GM13976 (cell line): ENCODE measurements around the gene ST8SIA6.

Experiments
- DNase-seq: peaks from one replicate; pipeline ENCODE4 v3.0.0; 2012; ENCODE audit warnings: low spot score
- in situ Hi-C: fragments of 300-500 bp; cut with MboI; formaldehyde crosslinking; loops from one replicate; pipeline ENCODE4 v1.12.0; 2022; ENCODE audit warnings: low sequenced_read_pairs, mixed read lengths, inconsistent platforms; ENCODE audit not compliant: unreplicated experiment
- TF ChIP-seq, protein P1 (sequence below): IDR thresholded peaks from 2 replicates; pipeline ENCODE4 v1.5.1; 2012; ENCODE audit warnings: borderline replicate concordance, mild to moderate bottlenecking; ENCODE audit not compliant: insufficient read depth; ENCODE audit errors: extremely low read depth, missing control alignments, control extremely low read depth

Gene ST8SIA6

GRCh38 chr10:17457083-17457482, 2.7 kb upstream of the ST8SIA6 start:
- no peak for DNase-seq
- TF ChIP-seq, protein P1, sequence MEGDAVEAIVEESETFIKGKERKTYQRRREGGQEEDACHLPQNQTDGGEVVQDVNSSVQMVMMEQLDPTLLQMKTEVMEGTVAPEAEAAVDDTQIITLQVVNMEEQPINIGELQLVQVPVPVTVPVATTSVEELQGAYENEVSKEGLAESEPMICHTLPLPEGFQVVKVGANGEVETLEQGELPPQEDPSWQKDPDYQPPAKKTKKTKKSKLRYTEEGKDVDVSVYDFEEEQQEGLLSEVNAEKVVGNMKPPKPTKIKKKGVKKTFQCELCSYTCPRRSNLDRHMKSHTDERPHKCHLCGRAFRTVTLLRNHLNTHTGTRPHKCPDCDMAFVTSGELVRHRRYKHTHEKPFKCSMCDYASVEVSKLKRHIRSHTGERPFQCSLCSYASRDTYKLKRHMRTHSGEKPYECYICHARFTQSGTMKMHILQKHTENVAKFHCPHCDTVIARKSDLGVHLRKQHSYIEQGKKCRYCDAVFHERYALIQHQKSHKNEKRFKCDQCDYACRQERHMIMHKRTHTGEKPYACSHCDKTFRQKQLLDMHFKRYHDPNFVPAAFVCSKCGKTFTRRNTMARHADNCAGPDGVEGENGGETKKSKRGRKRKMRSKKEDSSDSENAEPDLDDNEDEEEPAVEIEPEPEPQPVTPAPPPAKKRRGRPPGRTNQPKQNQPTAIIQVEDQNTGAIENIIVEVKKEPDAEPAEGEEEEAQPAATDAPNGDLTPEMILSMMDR: no peak
- in situ Hi-C loops: no loop called here

DNA sequence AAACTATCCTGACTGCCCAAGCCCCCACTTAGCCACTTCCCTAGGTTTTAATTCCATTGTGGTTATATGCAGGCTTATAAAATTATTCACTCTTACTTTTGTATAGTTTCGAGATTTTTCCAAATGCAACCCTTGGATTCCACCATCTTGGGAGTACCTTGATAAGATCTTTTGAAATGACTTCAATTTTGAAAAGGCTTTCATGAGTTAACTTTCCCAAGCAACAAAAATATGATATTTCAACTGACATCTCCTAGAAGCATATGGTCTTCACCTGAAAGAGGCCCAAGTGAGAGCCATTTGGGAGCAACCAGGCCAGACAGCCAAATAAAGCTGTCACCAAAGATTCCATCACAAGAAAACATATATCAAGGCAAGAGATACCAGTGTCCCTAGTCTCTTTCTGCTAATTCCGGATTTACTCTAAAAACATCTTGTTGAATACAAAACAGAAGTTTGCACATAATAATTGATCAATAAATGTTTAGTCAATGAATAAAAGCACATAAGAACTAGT, 1.7 kb upstream of the ST8SIA6 start:
- TF ChIP-seq, protein P1: no peak
- DNase-seq: no peak
- in situ Hi-C loops: no loop called here

DNA sequence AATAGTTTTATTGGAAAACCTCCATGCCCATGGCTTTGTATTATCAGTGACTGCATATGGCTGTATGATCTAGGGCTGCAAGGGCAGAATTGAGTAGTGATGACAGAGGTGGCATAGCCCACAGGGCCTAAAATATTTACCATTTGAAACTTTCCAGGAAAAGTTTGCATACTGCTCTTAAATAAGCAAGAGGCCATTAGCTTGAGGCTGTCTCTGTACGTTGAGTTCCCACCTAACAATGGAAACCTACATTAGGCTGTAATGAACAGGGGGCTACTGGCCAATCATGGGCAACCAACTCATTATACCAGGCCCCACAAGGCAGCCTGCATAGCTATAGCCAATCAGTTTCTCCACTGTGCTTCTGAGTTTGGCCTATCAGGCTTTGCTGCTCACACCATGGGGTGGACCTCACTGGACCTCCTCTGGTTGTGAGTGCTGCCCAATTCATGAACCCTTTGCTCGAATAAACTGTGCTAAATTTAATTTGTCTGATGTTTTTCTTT, 673 bp upstream of the ST8SIA6 start:
- no peak for DNase-seq
- in situ Hi-C loops: no loop called here
- TF ChIP-seq, protein P1: no peak

DNA sequence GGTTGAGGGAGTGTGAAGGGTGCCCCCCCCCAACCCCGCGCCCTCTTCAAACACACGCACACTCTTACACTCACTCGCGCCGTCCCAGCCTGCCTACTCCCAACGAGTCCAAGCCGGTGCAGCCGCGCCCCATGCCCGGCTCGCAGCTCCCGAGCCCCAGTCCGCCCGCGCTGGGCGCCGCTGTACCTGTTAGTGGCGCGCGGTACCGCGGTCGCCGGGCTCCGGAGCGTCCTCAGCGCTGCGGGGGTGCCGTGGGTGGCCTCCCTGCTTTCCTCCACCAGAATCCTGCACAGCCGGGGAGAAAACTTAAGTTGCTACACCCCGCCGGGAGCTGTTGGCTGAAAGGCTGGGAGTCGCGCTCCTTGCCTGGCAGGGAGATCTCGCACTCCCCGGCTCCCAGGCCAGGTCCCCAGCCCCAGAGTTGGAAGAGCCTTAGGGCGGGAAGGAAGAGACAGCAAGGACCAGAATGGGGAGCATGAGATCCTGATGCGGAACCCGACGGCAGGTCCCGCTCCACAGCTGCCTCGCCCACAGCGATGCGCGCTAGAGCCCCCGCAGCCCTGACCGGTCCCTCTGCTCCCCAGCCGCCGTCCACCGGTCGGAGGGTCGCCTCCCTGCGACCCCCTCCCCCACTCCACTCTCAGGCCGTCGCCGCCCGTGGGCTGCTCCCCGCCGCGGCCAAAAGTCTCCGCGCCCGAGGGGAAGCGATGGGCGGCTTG, 863 bp downstream of the ST8SIA6 start:
- TF ChIP-seq, protein P1: no peak
- peak; percentile 45 for DNase-seq
- in situ Hi-C loops: no loop called here

GRCh38 chr10:17453035-17453372, 1.4 kb downstream of the ST8SIA6 start:
- in situ Hi-C loops: no loop called here
- TF ChIP-seq, protein P1: no peak
- DNase-seq: no peak

- in situ Hi-C loops: no loop called here
Observed at GRCh38 chr10:17452060-17452841, 2.1 kb downstream of the ST8SIA6 start.

More at GRCh38 chr10:17452060-17452841, 2.1 kb downstream of the ST8SIA6 start:
- TF ChIP-seq, protein P1: no peak
- DNase-seq: no peak
